GM12874 (cell line): ENCODE results near the gene FLOT2.

Experiments
- TF ChIP-seq, protein P1 (sequence below): IDR thresholded peaks from 2 replicates; pipeline ENCODE4 v1.5.1; 2011; ENCODE audit warnings: low read depth, mild to moderate bottlenecking, control low read depth, low read length, moderate library complexity; ENCODE audit not compliant: insufficient read depth

FLOT2 gene

DNA sequence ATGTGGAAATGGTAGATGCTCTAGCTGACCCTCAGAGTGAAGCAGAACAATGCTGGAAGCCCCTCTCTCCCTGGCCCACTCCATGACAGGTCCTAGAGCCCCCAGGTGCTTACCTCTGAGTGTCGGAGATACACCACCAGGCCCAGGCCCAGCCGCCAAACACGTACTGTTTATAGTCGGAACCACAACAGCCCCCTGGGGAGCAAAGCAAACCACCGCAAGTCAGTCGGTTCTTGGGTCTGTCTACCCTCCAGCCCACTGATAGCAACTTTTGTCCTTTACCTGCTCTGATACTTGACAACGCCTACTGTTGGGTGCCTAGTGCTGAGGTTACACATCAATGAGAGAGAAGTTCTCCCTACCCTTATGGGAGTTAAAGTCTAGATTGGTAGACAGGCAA, 8.7 kb downstream of the FLOT2 start:
- TF ChIP-seq, protein P1, sequence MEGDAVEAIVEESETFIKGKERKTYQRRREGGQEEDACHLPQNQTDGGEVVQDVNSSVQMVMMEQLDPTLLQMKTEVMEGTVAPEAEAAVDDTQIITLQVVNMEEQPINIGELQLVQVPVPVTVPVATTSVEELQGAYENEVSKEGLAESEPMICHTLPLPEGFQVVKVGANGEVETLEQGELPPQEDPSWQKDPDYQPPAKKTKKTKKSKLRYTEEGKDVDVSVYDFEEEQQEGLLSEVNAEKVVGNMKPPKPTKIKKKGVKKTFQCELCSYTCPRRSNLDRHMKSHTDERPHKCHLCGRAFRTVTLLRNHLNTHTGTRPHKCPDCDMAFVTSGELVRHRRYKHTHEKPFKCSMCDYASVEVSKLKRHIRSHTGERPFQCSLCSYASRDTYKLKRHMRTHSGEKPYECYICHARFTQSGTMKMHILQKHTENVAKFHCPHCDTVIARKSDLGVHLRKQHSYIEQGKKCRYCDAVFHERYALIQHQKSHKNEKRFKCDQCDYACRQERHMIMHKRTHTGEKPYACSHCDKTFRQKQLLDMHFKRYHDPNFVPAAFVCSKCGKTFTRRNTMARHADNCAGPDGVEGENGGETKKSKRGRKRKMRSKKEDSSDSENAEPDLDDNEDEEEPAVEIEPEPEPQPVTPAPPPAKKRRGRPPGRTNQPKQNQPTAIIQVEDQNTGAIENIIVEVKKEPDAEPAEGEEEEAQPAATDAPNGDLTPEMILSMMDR: no peak

DNA sequence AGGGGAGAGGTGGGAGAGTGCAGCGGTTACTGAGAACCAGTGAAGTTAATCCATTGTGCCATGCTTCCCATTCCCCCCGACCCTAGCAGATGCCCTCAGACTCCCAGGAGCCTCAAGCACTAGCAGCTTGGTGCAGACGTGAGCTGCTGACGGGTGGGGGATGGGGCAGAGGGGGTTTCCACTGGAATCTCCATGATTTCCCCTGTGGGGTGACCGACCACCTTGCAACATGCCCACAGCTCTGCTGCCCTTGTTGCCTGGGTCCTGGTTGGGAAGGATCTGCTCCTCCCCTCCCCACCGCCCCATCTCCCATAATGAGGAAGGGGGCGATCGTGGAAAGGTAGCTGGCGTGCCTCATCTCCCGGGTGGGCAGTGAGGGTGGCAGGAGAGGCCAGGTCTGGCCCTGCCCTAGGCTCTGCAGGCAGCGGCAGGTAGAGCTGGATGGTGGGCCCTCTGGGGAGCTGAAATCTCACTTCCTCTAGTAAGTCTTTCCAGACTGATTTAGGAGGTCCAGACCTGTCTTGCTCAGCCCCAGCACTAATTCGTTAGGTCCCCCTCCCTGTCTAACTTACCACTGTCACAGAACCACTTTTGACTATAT, 9.6 kb downstream of the FLOT2 start:
- TF ChIP-seq, protein P1: no peak

GRCh38 chr17:28885951-28886350, 11.6 kb downstream of the FLOT2 start:
- TF ChIP-seq, protein P1: no peak

DNA sequence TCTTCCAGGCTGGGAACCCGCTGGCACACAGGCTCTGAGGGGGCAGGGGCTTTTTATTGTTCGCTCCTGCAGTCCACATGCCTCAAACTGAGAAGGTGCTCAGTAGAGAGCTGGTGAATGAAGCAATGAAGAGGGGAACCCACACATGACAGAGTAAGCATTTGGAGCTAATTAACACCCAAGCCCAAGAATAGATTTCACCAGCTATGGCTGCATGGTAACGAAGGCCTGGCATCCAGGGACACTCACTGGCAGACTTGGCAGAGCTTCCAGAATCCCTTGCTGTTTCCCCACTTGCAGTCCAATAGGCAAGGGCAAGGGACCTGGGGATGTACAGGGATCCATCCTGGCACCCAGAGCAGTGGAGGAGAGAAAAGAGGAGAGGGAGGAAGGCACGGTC, 12.2 kb downstream of the FLOT2 start:
- TF ChIP-seq, protein P1: no peak

- TF ChIP-seq, protein P1: no peak
These were observed 13.4 kb downstream of the FLOT2 start for GRCh38 chr17:28883967-28884702.

GRCh38 chr17:28882154-28882895, 15.2 kb downstream of the FLOT2 start:
- TF ChIP-seq, protein P1: no peak

- TF ChIP-seq, protein P1: no peak
These were observed 15.9 kb downstream of the FLOT2 start for GRCh38 chr17:28881533-28882056.
